ENCODE measurements around the gene REEP1. TPM values are rescaled to one million over a fixed set of nuclear protein-coding genes. Genes with fewer than 3 reads are reported as not detected.

REEP1 gene
- total RNA-seq, 1 donor from 2014 or later: 24.0 TPM

DNA sequence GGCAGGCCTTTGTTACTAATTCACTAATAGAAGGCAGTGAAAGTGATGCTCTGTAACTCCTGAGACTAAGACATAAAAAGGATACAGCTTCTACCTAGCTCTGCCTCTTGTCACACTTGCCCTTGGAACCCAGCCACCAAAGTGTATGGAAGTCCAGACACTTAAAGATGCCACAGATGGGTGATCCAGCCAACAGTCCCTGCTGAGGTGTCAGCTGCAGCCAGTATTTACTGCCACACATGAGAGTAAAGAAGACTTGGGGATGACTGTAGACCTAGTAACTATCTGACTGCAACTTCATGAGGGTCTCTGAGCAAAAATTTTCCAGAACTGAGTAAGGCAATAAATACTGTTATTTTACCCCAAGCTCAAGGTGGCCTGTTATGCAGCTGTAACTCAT, 151.0 kb downstream of the REEP1 start:
- Histone ChIP-seq H3K27me3 (ENCODE audit: control insufficient read depth in 3 of 3, insufficient read depth in 3 of 3, low read length in 3 of 3) (no peaks in the 10 kb centered on the region), H3K9me3 (ENCODE audit: control insufficient read depth in 3 of 3, low read length in 3 of 3) (no peaks in the 10 kb centered on the region), H3K27ac (ENCODE audit: low read depth, low read length) (no peak overlapping the region), H3K9ac (ENCODE audit: low read depth in 1 of 3, low read length in 3 of 3) (no peak overlapping the region), H3K4me3 (ENCODE audit: low read length in 3 of 3) (no peak overlapping the region), H3K4me1 (ENCODE audit: control insufficient read depth in 3 of 3, insufficient read depth in 3 of 3, low read length in 3 of 3) (peaks cover 19 to 33% (median 29%) of the 10 kb centered on the region in 3 donors), H3K36me3 (ENCODE audit: control insufficient read depth in 3 of 3, insufficient read depth in 3 of 3, low read length in 3 of 3) (no peaks in the 10 kb centered on the region)

DNA sequence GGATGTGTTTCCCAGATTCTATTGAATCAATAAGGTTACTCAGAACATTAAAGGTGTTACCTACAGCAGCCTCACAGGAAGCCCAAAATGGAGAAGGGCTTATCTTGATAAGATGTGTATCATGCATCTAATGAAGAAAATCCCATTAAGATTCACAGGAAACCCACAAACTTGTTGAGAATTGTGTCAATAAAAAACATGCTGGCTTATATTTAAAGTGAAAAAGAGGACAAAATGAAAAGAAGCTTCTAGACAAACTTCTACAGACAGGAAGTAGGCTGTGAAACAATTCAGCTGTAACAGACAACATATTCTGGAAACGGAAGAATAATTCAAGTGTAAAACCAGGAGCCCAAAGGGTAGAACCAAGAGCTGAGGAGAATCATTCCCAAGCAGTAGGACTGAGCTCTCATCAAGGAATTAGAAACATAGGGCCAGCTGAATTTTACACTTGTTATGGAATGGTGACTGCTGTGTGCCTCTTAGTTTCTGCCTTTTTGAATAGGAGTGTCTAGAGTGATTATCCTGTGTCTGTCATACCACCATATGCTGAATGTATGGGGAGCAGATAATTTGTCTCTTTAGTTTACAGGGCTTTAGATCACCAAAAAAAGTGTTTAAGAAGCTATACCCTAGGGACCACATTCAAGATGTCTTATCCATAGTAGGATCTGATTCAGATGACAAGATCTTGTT, 151.8 kb downstream of the REEP1 start:
- H3K36me3 ChIP-seq (ENCODE audit: control insufficient read depth in 3 of 3, insufficient read depth in 3 of 3, low read length in 3 of 3): peaks cover 0 to 3% (median 0%) of the 10 kb centered on the region in 3 donors
- H3K9ac ChIP-seq (ENCODE audit: low read depth in 1 of 3, low read length in 3 of 3): no peak overlapping the region
- no peak overlapping the region for H3K27ac ChIP-seq (ENCODE audit: low read depth, low read length)
- H3K4me1 ChIP-seq (ENCODE audit: control insufficient read depth in 3 of 3, insufficient read depth in 3 of 3, low read length in 3 of 3): peaks cover 12 to 25% (median 23%) of the 10 kb centered on the region in 3 donors
- no peaks in the 10 kb centered on the region for H3K27me3 ChIP-seq (ENCODE audit: control insufficient read depth in 3 of 3, insufficient read depth in 3 of 3, low read length in 3 of 3)
- no peaks in the 10 kb centered on the region for H3K9me3 ChIP-seq (ENCODE audit: control insufficient read depth in 3 of 3, low read length in 3 of 3)
- H3K4me3 ChIP-seq (ENCODE audit: low read length in 3 of 3): no peak overlapping the region

DNA sequence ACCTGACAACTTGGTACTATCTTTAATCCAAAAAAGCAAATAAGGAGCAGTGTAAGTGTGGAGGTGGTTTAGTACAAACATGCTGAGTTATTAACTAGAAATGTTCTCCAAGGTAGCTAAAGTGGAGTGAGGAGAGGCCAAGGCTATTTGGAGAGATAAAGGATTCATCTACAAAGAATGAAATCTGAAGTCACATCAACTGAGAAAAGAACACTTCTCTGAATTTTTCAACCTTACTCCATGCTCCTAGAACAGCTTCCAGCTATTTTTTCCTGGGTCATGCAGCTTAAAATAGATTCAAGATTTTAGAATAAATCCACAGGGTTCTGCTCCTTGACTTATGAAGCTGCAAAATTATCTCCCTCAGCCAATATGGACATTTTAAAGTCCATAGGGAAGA, 160.8 kb downstream of the REEP1 start:
- Histone ChIP-seq H3K9me3 (ENCODE audit: control insufficient read depth in 3 of 3, low read length in 3 of 3) (no peaks in the 10 kb centered on the region), H3K9ac (ENCODE audit: low read depth in 1 of 3, low read length in 3 of 3) (peak overlapping the region in 1 of 3 donors; percentile 33), H3K4me3 (ENCODE audit: low read length in 3 of 3) (no peak overlapping the region), H3K36me3 (ENCODE audit: control insufficient read depth in 3 of 3, insufficient read depth in 3 of 3, low read length in 3 of 3) (peaks cover 13 to 33% (median 26%) of the 10 kb centered on the region in 3 donors), H3K4me1 (ENCODE audit: control insufficient read depth in 3 of 3, insufficient read depth in 3 of 3, low read length in 3 of 3) (peaks cover 9% of the 10 kb centered on the region in 3 donors), H3K27me3 (ENCODE audit: control insufficient read depth in 3 of 3, insufficient read depth in 3 of 3, low read length in 3 of 3) (no peaks in the 10 kb centered on the region), H3K27ac (ENCODE audit: low read depth, low read length) (no peak overlapping the region)

DNA sequence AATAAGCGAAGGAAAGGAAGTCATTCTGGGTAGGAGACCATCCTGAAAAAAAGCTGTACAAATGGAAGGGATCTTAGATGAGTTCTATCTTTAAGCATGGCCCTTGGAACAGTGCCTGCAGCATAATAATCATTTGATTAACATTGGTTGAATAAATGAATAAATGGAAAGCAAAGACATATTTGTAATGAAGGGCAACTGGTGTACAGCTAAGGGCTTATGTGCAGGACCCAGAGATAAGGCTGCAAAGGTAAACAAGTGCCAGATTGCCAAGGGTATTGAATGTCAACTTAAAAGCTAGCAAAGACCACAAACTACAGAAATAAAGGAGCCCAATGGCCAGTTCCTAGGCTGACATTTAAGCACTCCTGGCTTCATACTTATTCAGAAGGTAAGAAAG, 161.6 kb downstream of the REEP1 start:
- H3K4me3 ChIP-seq (ENCODE audit: low read length in 3 of 3): no peak overlapping the region
- H3K36me3 ChIP-seq (ENCODE audit: control insufficient read depth in 3 of 3, insufficient read depth in 3 of 3, low read length in 3 of 3): peaks cover 16 to 33% (median 26%) of the 10 kb centered on the region in 3 donors
- H3K9ac ChIP-seq (ENCODE audit: low read depth in 1 of 3, low read length in 3 of 3): no peak overlapping the region
- peaks cover 9% of the 10 kb centered on the region in 3 donors for H3K4me1 ChIP-seq (ENCODE audit: control insufficient read depth in 3 of 3, insufficient read depth in 3 of 3, low read length in 3 of 3)
- no peaks in the 10 kb centered on the region for H3K9me3 ChIP-seq (ENCODE audit: control insufficient read depth in 3 of 3, low read length in 3 of 3)
- H3K27me3 ChIP-seq (ENCODE audit: control insufficient read depth in 3 of 3, insufficient read depth in 3 of 3, low read length in 3 of 3): no peaks in the 10 kb centered on the region
- no peak overlapping the region for H3K27ac ChIP-seq (ENCODE audit: low read depth, low read length)

DNA sequence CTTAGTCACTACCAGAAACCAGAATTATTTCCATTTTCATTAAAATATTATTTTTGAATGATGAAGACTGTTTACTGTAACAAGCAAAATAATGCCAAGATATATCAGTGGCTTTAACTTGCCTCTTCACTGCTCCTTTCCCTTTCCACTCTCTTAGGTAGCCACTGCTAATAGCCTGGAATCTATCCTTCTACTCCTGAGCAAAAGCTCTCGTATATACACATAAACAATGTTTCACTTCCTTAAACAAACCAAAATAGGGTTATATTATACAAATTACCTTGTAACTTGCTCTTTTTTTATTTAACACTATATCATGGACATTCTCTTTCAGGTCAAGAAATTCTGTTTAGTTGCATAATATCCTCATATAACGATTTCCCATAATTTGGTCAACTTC, 163.0 kb downstream of the REEP1 start:
- Histone ChIP-seq H3K4me1 (ENCODE audit: control insufficient read depth in 3 of 3, insufficient read depth in 3 of 3, low read length in 3 of 3) (peaks cover 9% of the 10 kb centered on the region in 3 donors), H3K36me3 (ENCODE audit: control insufficient read depth in 3 of 3, insufficient read depth in 3 of 3, low read length in 3 of 3) (peaks cover 15 to 41% (median 33%) of the 10 kb centered on the region in 3 donors), H3K4me3 (ENCODE audit: low read length in 3 of 3) (no peak overlapping the region), H3K9ac (ENCODE audit: low read depth in 1 of 3, low read length in 3 of 3) (no peak overlapping the region), H3K27me3 (ENCODE audit: control insufficient read depth in 3 of 3, insufficient read depth in 3 of 3, low read length in 3 of 3) (no peaks in the 10 kb centered on the region), H3K9me3 (ENCODE audit: control insufficient read depth in 3 of 3, low read length in 3 of 3) (no peaks in the 10 kb centered on the region), H3K27ac (ENCODE audit: low read depth, low read length) (no peak overlapping the region)

DNA sequence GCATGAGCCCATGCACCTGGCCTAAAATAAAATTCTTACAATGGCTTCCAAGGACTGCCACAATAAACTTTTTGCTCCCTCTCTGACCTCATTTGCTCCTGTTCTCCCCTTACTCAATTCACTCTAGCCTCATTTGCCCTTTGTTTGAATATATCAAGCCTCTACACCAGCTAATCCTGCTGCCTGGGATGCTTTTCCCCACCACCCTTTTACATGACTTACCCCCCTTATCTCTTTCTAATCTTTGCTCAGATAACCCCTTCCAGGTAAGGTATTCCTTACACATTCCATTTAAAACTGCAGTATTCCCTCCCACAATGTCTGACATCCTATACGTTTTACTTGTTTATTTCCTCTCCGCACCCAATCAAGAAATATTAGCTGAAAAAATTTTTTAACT, 164.8 kb downstream of the REEP1 start:
- H3K9me3 ChIP-seq (ENCODE audit: control insufficient read depth in 3 of 3, low read length in 3 of 3): no peaks in the 10 kb centered on the region
- H3K27ac ChIP-seq (ENCODE audit: low read depth, low read length): no peak overlapping the region
- H3K4me1 ChIP-seq (ENCODE audit: control insufficient read depth in 3 of 3, insufficient read depth in 3 of 3, low read length in 3 of 3): peaks cover 9% of the 10 kb centered on the region in 3 donors
- no peaks in the 10 kb centered on the region for H3K27me3 ChIP-seq (ENCODE audit: control insufficient read depth in 3 of 3, insufficient read depth in 3 of 3, low read length in 3 of 3)
- H3K36me3 ChIP-seq (ENCODE audit: control insufficient read depth in 3 of 3, insufficient read depth in 3 of 3, low read length in 3 of 3): peaks cover 16 to 38% (median 26%) of the 10 kb centered on the region in 3 donors
- no peak overlapping the region for H3K9ac ChIP-seq (ENCODE audit: low read depth in 1 of 3, low read length in 3 of 3)
- H3K4me3 ChIP-seq (ENCODE audit: low read length in 3 of 3): no peak overlapping the region

DNA sequence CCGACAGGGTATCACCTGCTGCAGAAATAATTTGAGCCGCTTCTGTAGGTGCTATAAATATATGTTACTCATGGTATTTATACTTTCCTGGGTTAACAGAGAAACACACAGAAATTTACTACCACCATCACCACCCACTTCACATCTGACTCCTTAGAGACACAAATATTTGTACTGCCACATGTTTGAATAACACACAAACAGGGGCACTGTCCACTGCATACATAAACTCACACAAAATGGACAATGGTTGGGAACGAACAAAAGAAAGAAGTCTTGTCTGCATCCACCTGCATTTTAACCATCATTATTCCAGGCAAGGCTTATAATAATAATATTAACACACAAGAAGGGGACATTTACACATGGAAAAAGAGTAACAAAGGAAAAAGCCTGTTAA, 166.1 kb downstream of the REEP1 start:
- peaks cover 16 to 34% (median 29%) of the 10 kb centered on the region in 3 donors for H3K36me3 ChIP-seq (ENCODE audit: control insufficient read depth in 3 of 3, insufficient read depth in 3 of 3, low read length in 3 of 3)
- no peaks in the 10 kb centered on the region for H3K9me3 ChIP-seq (ENCODE audit: control insufficient read depth in 3 of 3, low read length in 3 of 3)
- peaks cover 6 to 9% (median 7%) of the 10 kb centered on the region in 3 donors for H3K4me1 ChIP-seq (ENCODE audit: control insufficient read depth in 3 of 3, insufficient read depth in 3 of 3, low read length in 3 of 3)
- no peak overlapping the region for H3K4me3 ChIP-seq (ENCODE audit: low read length in 3 of 3)
- no peak overlapping the region for H3K27ac ChIP-seq (ENCODE audit: low read depth, low read length)
- H3K27me3 ChIP-seq (ENCODE audit: control insufficient read depth in 3 of 3, insufficient read depth in 3 of 3, low read length in 3 of 3): no peaks in the 10 kb centered on the region
- no peak overlapping the region for H3K9ac ChIP-seq (ENCODE audit: low read depth in 1 of 3, low read length in 3 of 3)

DNA sequence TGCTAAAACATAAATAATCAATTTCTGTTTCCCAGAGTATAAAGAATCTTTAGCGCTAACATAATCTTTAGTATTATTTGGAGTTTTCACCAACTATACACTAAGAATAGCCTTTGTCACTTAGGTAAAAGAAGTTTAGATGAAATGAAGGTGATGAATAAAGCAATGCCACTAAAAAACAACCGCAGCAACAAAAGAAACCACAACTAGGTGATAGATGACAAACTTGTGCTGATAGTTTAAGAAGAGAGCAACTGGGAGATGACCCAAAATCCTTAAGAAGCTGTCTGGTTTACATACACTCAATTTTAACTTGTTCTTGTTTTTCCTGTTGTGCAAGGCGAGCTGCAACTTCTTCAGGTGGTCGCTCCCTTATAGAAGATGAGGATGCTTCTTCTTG, 167.0 kb downstream of the REEP1 start:
- H3K36me3 ChIP-seq (ENCODE audit: control insufficient read depth in 3 of 3, insufficient read depth in 3 of 3, low read length in 3 of 3): peaks cover 18 to 37% (median 36%) of the 10 kb centered on the region in 3 donors
- H3K9ac ChIP-seq (ENCODE audit: low read depth in 1 of 3, low read length in 3 of 3): no peak overlapping the region
- peaks cover 0 to under 1% (median 0%) of the 10 kb centered on the region in 3 donors for H3K4me1 ChIP-seq (ENCODE audit: control insufficient read depth in 3 of 3, insufficient read depth in 3 of 3, low read length in 3 of 3)
- no peak overlapping the region for H3K4me3 ChIP-seq (ENCODE audit: low read length in 3 of 3)
- H3K27ac ChIP-seq (ENCODE audit: low read depth, low read length): no peak overlapping the region
- H3K27me3 ChIP-seq (ENCODE audit: control insufficient read depth in 3 of 3, insufficient read depth in 3 of 3, low read length in 3 of 3): no peaks in the 10 kb centered on the region
- H3K9me3 ChIP-seq (ENCODE audit: control insufficient read depth in 3 of 3, low read length in 3 of 3): no peaks in the 10 kb centered on the region

Small RNA genes within 50 kb of the gene (small RNA-seq; reads per million reads assigned to genes)
- gene MIR4779 (not detected), gene RF00096 (not detected), gene RF00413 (not detected)

Other genes with a start within 250 kb of the REEP1 start
- 13.6 TPM for gene POLR1A, start 231.7 kb downstream of the REEP1 start, total RNA-seq
- 87.2 TPM for gene PTCD3, start 231.4 kb downstream of the REEP1 start, total RNA-seq
- gene IMMT, start 142.2 kb downstream of the REEP1 start, total RNA-seq: 43.8 TPM
- gene MRPL35, start 138.2 kb downstream of the REEP1 start, total RNA-seq: 20.9 TPM
- gene KDM3A, start 103.7 kb upstream of the REEP1 start, total RNA-seq: 41.2 TPM
- gene CHMP3, start 225.8 kb upstream of the REEP1 start, total RNA-seq: 42.8 TPM